ENCODE data around the gene GRK2.
A peak's percentile ranks its signal among the peaks of the same experiment; 100 is the strongest.

GRK2 gene

DNA sequence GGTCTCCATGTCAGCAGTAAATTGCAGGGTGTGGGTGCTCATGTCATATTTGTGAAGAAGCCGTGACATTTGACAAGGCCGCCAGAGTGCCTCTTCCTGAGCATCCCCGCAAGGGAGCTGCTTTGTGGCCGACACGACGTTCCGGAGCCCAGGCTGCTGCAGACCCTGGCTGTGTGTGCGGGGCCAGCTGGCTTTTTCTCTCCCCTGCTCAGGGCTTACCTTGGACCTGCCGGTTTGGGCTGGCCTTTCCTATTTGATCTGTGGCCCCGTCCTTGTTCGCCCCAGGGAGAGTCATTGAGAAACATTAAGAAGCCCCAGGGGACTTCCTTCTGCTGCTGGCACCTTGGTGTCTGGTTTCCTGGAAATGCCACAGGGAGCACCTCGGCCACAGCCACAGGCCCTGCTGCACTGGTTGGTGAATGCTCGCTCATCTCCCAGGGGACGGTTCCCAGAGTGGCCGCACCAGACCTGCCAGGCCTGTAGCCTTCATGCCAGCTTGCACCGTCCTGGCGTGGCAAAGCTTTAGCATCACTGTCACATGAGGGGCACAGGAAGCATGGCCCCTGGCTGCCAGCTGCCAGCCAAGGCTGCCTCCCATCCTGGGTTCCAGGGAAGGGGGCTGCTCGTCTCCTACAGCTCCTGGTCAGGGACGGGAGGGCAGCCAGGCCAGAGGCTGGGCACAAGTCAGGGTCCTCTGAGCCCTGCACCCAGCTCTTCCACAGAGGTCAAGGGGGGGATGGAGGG lies 5.4 kb downstream of the GRK2 start:
- DNase-seq = peak; percentile 48

- peak; percentile 17 for DNase-seq
These were observed 6.3 kb downstream of the GRK2 start for GRCh38 chr11:67272327-67273259.

GRCh38 chr11:67273260-67273990 lies 7.2 kb downstream of the GRK2 start:
- peak; percentile 14 for DNase-seq

- DNase-seq = peak; percentile 15
These were observed 8.7 kb downstream of the GRK2 start for GRCh38 chr11:67274768-67275605.

DNA sequence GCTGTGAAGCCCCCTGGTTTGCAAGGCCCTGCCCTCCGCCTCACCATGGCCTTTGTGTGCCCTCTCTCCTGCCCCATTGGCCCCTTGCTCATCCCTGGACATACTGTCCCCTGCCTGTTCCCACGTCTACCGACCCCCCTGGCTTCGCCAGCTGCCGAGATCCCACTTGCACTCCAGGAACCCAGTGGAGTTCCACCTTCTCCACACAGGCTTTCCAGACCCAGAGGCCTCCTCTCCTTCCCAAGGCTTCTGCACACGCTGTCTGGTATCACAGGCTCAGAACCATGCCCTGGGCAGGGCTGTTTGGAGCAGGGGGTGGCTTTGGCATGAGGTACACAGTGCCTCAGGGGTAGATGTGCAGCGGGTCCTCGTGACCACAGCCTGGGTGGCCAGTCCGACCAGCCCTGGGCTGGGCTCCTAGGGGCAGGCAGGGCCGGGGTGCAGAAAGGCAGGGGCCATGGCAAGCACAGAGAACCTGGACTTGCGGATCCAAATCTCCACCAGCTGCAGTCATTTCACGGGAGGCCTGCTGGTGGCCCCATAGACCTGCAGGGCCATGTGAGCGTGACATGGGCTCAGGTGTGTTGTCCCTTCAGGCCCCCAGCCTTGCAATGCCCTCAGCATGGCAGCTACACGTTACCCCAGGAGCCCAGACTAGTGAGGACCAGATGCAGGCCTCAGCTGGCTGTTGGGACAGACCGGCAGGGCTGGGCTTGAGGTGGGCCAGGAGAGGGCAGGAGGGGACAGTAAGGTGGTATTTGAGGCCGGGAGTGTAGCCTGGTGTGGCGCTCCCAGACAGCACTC lies 9.5 kb downstream of the GRK2 start:
- peak; percentile 29 for DNase-seq

- no peak for DNase-seq
These were observed 10.5 kb downstream of the GRK2 start for GRCh38 chr11:67276781-67277230.

- peak; percentile 87 for DNase-seq
These were observed 11.1 kb downstream of the GRK2 start for GRCh38 chr11:67277231-67277961.

DNA sequence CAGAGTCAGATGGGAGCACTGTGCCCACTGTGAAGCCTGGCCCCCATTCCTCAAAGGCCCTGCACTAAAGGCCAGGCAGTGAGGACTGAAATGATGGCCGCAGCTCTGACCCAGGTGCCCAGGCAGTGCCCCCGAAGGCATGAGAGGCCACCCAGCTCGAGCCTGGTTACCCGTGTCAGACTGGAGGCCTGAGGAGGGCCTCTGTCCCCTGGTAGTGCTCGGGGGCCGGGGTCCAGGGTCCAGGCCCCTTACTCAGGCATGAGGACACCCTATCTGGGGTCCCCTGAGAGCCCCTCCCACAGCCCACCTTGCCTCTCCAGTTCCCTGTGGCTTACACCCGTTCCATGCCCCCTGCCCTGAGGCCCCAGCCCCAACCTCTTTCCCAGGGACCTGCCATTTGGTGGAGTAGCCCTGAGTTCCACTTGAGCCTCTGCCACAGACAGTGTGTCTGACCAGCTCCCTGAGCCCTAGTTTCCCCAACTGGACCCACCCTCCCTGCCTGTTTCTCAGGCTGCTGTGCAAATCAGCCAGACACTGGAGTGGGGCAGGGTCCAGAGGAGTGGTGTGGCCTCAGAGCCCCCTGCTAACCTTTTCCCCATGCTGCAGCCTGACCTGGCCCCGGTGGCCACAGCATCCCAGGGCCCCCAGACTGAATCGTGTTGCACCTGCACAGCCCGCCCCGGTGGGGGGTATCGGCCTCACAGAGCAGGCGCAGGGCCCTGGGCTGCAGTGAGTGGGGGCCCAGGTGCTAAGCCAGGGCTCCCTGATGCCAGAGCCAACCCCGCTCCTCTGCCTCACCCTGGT lies 12.1 kb downstream of the GRK2 start:
- no peak for DNase-seq

- DNase-seq = no peak
These were observed 12.8 kb downstream of the GRK2 start for GRCh38 chr11:67278939-67279588.

GRCh38 chr11:67279589-67280340 lies 13.5 kb downstream of the GRK2 start:
- DNase-seq = no peak

DNA sequence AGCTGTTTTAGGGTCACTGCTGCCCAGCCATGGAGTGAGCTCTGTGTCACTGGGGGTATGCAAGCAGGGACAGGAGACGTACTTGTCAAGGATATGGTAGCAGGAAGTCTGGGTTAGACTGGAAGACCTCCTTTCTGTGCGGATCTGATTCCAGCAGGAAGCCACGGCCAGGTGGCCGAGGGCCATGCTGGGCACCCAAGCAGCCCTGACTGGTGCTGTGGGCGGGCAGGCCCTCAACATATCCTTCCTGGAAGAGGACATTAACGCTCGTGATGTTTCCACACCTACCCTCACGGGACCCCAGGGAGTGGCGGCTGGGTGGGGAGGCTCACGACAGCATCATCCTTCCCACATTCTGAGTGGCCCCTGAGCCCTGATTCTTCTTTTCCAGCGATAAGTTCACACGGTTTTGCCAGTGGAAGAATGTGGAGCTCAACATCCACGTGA lies 14.1 kb downstream of the GRK2 start:
- no peak for DNase-seq

GRCh38 chr11:67280788-67281551 lies 14.7 kb downstream of the GRK2 start:
- DNase-seq = no peak

GRCh38 chr11:67281552-67282150 lies 15.4 kb downstream of the GRK2 start:
- no peak for DNase-seq

DNA sequence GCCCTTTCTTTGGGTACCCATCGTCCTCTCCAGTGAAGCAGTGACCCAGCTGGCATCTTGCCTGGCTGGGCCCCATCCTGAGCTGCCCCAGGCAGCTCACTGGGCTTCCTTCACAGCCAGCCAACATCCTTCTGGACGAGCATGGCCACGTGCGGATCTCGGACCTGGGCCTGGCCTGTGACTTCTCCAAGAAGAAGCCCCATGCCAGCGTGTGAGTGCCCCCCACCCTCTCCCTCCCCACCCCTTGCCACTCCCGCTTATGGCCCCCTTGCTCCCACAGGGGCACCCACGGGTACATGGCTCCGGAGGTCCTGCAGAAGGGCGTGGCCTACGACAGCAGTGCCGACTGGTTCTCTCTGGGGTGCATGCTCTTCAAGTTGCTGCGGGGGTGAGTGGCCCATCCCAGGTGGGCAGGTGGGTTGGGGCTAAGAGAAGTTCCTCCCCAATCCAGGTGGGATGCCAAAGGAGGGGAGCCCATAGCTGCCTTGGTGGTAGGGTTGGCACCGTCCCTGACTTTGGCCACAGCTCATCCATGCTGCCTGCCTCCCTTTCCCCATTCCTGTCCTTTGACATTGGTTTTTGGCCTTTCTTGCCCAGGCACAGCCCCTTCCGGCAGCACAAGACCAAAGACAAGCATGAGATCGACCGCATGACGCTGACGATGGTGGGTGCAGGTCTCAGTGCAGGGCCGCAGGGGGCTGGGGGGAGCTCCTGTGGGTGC lies 16.0 kb downstream of the GRK2 start:
- no peak for DNase-seq

DNA sequence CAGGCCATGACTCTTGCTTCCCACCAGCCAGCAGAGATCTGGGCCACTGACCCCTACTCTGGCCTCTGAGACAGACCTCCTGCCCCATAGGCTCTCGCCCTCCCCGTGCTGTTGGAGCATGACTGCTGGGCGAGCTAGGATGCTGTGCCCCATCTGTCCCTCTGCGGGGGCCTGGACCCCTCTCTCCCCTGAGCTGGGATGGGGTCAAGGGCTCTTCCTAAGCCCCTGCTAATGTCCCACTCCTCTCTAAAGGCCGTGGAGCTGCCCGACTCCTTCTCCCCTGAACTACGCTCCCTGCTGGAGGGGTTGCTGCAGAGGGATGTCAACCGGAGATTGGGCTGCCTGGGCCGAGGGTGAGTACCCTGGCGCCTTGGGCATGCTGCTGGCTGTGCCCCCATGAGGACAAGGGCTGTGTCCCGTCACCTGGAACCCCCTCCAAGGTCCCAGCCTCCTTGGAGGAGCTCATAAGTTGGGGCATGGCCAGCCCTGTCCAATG lies 16.7 kb downstream of the GRK2 start:
- no peak for DNase-seq

DNA sequence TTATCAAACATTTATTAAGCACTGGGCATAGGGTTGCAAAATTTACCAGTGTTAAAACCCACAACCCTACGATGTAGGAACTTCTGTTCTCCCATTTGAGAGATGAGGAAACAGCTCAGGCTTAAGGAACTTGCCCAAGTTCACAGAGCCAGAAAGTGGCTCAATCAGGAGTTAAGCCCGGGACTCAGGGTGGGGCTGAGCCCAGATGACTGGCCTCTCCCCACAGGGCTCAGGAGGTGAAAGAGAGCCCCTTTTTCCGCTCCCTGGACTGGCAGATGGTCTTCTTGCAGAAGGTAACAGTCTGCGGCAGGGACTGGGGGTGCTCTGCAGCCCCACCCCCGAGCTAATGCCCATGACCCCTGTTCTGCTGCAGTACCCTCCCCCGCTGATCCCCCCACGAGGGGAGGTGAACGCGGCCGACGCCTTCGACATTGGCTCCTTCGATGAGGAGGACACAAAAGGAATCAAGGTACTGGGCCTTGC lies 17.2 kb downstream of the GRK2 start:
- no peak for DNase-seq

All from activated CD8-positive, alpha-beta memory T cell treated with anti-CD3 and anti-CD28 coated beads, Interleukin-2, amount 50 U/mL, for 4 hours (primary cell).